NOMO-1 treated with dmso at 0.1 percent for 144 hours (cell line): ENCODE results near the gene AZI2.
A peak's percentile ranks its signal among the peaks of the same experiment; 100 is the strongest.

Experiments used
- DNase-seq: peaks from one replicate; lab custom pipeline; 2025; ENCODE audit not compliant: unreplicated experiment; lab: John Stamatoyannopoulos, UW

AZI2 gene

DNA sequence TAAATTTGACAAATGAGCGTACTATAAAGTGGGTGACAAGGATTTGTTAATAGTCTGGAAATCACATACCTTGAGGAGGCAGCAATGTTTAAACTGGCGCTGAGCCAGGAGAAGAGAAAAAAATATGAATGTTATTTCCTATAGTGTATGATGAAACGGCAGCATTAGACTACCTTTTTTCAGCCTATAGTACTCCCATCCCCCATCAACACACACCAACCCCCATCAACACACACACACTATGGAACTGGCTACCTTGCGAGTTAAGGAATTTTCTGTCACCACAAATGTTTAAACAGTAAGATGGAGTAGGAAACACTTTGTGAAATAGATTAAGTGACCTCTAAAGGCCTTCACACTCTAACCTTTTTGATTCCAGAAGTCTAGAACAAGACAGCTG is 46.9 kb downstream of the AZI2 start:
- no peak for DNase-seq

- no peak for DNase-seq
Observed at GRCh38 chr3:28300345-28300962, 48.2 kb downstream of the AZI2 start.

DNA sequence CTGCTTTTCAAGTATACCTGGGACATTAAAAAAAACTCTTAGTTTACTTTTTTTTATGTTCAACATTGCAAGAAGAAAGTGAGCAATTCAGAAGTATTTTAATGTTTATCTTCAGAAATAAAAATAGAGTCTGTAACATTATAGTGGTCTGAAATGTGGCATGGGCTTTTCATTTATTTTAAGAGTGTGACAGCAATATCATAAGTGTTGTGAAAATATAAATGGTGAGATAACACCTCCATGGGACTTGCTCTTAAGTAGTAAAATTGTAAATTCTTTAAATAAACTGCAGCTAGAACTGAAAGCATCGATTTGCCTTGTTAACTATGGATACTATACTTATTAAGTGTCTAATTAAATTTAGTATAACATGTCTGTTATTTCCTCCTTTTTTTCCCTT is 48.9 kb downstream of the AZI2 start:
- DNase-seq = no peak

DNA sequence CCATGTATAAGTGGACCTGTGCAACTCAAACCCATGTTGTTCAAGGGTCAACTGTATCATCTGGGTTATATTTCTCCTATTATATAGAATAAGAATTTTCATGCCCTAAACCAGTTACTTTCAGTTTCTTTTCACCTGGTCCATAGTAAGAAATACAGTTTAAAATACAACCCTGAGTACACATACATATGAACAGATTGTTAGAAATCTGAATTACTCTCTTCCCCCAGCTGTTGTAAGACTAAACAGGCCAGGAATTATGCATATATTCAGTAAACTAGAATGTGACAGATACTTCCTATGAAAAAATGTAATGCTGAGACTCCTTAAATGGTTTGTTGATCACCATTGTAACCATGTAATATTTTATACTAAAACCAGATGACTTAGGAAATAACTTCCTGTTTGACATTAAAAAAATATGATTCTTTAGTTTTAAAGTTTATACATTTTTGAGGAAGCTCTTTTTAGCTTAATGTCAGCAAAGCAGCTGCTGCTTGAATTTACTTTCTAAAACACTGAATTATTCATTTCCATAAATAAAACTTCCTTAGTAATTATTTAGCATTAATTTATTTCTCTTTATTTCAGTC is 52.6 kb downstream of the AZI2 start:
- no peak for DNase-seq

DNA sequence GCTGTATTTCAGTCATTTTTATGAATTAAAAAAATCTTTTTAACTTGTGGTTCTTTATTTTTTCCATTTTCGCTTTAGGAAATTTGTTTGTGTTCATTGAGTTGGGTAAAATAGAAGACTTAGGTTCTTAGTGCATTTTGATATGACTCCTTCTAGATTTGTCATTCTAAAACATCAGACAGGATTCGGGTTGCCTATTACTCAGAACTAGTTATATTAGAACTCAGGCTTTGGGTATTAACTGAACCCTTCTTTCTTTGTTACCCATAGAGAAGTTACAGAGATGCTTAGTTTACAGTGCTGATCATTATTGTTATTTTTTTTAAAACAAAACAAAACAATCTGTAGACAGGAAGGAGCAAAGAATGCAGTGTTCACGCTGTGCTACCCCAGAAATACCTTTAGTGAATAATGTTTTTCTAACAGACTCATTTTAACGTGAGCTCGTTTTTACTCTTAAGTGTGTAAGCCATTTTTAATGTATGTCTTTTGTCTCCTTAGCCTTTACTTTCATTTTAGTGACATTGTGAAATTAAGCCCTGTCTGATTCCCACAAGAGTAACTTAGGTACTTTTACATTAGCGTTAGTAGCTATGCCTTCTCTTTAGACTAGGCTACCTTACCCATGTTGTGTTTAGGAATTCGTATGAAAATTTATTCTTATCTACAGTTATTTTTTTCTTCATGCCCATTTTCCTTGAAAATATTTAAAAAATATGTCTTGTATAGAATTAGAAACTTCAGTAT is 53.8 kb downstream of the AZI2 start:
- DNase-seq = no peak

- no peak for DNase-seq
Observed at GRCh38 chr3:28292622-28293021, 56.0 kb downstream of the AZI2 start.

GRCh38 chr3:28291577-28291976 is 57.0 kb downstream of the AZI2 start:
- no peak for DNase-seq

- DNase-seq = no peak
Observed at GRCh38 chr3:28290863-28291300, 57.7 kb downstream of the AZI2 start.

DNA sequence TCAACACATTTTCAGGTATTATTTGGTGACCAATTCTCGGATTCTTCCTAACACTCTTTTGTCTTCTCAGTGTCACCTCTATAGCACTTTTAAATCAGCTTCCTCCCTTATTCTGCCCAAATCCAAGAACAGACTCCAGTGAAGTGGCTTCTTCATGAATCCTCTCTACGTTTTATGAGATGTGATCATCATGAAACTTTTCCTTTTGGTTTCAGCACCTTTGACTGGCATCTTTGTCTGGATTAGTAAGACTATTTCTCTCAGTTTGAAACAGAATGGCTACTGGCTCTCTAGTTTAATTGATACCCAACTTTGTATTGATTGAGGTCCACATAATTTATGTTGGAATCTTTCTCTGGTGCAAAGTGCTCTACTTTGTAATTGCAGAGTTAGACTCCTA is 61.6 kb downstream of the AZI2 start:
- no peak for DNase-seq

GRCh38 chr3:28286595-28286994 is 62.0 kb downstream of the AZI2 start:
- peak; percentile 36 for DNase-seq

DNA sequence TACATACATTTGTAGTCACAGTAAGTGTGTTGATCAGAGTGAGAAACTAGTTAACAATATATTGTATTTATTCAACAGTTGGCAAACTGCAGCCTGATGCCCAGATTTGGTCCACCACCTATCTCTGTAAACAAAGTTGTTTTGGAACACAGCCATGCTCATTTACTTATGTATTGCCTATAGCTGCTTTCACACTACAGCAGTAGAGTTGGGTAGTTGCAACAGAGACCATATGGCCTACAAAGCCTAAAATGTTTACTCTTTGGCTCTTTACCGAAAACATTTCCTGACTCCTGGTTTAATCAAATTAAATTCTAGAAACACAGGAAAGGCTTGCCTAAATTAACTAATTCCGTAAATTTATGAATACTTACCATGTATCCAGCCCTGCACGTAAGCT is 67.8 kb downstream of the AZI2 start:
- DNase-seq = no peak

DNA sequence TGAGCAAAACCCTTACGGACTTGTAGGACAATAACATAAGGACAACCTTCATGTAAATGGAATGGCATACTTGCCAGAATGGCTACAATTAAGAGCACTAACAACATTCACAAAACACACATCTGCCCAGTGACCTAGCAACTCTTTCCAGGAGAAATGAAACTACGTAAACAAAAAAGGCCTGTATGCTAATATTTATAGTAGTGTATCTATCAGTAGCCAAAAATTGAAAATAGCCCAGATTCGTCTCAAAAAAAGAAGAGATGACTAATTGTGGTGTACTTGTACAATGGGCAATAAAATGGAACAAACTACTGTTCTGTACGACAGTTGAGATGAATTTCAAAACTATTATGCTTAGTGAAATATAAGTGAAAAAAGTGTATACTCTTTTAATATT is 68.9 kb downstream of the AZI2 start:
- no peak for DNase-seq

- DNase-seq = no peak
Observed at GRCh38 chr3:28278918-28279317, 69.7 kb downstream of the AZI2 start.

DNA sequence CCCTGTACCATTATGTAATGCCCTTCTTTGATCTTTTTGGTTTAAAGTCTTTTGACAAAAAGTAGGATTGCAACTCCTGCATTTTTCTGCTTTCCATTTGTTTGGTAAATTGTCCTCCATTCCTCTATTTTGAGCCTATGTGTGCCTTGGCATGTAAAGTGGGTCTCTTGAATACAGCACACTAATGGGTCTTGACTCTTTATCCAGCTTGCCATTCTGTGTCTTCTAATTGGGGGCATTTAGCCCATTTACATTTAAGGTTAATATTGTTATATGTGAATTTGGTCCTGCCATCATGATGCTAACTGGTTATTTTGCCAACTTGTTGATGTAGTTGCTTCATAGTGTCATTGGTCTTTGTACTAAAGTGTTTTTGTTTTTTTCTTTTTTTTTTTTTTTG is 74.8 kb downstream of the AZI2 start:
- DNase-seq = no peak
